PC-9 (cell line): Measurements from ENCODE around the gene GNAS. TPM values are rescaled to one million over a fixed set of nuclear protein-coding genes. Genes with fewer than 3 reads are reported as not detected.

ENCODE experiments used
- BruUV-seq: library from RNA; stranded (reverse); fragments of 400-500 nt; replicated peaks from 2 replicates; lab custom pipeline; 2021; lab: Mats Ljungman, UMichigan
- CTCF ChIA-PET: fragments of 300-600 bp; sonication (Branson Sonifier 250); formaldehyde crosslinking; loops from one replicate; lab custom pipeline; 2022; ENCODE audit warnings: antibody characterized with exemption; lab: Charles Lee
- POLR2A ChIA-PET: fragments of 300-600 bp; sonication (Branson Sonifier 250); formaldehyde crosslinking; loops from one replicate; lab custom pipeline; 2022; ENCODE audit warnings: antibody characterized with exemption; ENCODE audit not compliant: unreplicated experiment; lab: Charles Lee
- DNase-seq, 2 experiments: peaks; one replicate each; pipeline versions ENCODE4 v3.0.0 to v3.0.0-alpha.2; 2015 to 2022; ENCODE audit warnings: mixed read lengths in 1 of 2
- H2AFZ ChIP-seq: fragments of 200-600 bp; sonication (generic); 2 replicates; pipeline ENCODE4 v1.8.1; 2017; ENCODE audit warnings: antibody characterized with exemption
- H3F3A ChIP-seq: fragments of 200-600 bp; sonication (generic); 2 replicates; pipeline ENCODE4 v1.8.1; 2017; ENCODE audit warnings: antibody characterized with exemption, mild to moderate bottlenecking, low read depth; ENCODE audit not compliant: insufficient read depth
- H3K27ac ChIP-seq: fragments of 200-600 bp; sonication (generic); 2 replicates; pipeline ENCODE4 v1.6.1; 2016; ENCODE audit warnings: mixed run types
- H3K27me3 ChIP-seq: fragments of 200-600 bp; sonication (generic); 2 replicates; pipeline ENCODE4 v1.6.1; 2016; ENCODE audit warnings: low read depth, mixed run types; ENCODE audit not compliant: insufficient read depth
- H3K36me3 ChIP-seq: fragments of 200-600 bp; sonication (generic); 2 replicates; pipeline ENCODE4 v1.6.1; 2016; ENCODE audit warnings: low read depth, mixed run types
- H3K4me1 ChIP-seq: fragments of 200-600 bp; sonication (generic); replicated peaks from 2 replicates; pipeline ENCODE4 v1.6.1; 2016; ENCODE audit warnings: mixed run types; ENCODE audit not compliant: insufficient read depth
- H3K4me2 ChIP-seq: fragments of 200-600 bp; sonication (generic); 2 replicates; pipeline ENCODE4 v1.6.1; 2017; ENCODE audit warnings: mixed run types
- H3K4me3 ChIP-seq: fragments of 200-600 bp; sonication (generic); 2 replicates; pipeline ENCODE4 v1.6.1; 2016; ENCODE audit warnings: mixed run types
- H3K79me2 ChIP-seq: fragments of 200-600 bp; sonication (generic); 2 replicates; pipeline ENCODE4 v1.6.1; 2017; ENCODE audit warnings: low read depth, mixed run types
- H3K9me2 ChIP-seq: fragments of 200-600 bp; sonication (generic); 2 replicates; pipeline ENCODE4 v1.8.1; 2017; ENCODE audit warnings: mild to moderate bottlenecking; ENCODE audit not compliant: insufficient read depth
- H3K9me3 ChIP-seq: fragments of 200-600 bp; sonication (generic); 2 replicates; pipeline ENCODE4 v1.8.1; 2016; ENCODE audit warnings: low read depth; ENCODE audit not compliant: insufficient read depth
- H4K20me1 ChIP-seq: fragments of 200-600 bp; sonication (generic); 2 replicates; pipeline ENCODE4 v1.8.1; 2017; ENCODE audit not compliant: insufficient read depth
- CTCF ChIP-seq: fragments of 200-600 bp; sonication (generic); conservative IDR thresholded peaks from 2 replicates; pipeline ENCODE4 v1.6.1; 2017; ENCODE audit warnings: mixed run types, antibody characterized with exemption, mild to moderate bottlenecking, moderate library complexity
- EZH2 ChIP-seq: fragments of 200-600 bp; sonication (generic); IDR thresholded peaks from 2 replicates; pipeline ENCODE4 v1.8.0; 2017; ENCODE audit warnings: antibody characterized with exemption, low read depth
- intact Hi-C: fragments of 100-400 bp; cut with micrococcal nuclease; formaldehyde crosslinking; loops from one replicate; pipeline ENCODE4 v1.10.0; 2022; ENCODE audit not compliant: unreplicated experiment
- total RNA-seq: library from RNA; stranded (reverse); gene quantifications from 2 replicates; pipeline ENCODE4 v1.2.3, GENCODE V29; 2021

Gene GNAS
- total RNA-seq, 1 experiment from 2014 or later: 929 TPM

GRCh38 chr20:58882704-58883089 lies 30.2 kb downstream of the GNAS start:
- TF ChIP-seq CTCF (no peak), EZH2 (no peak)
- Histone ChIP-seq H3K27ac (no peak overlapping the region), H3K36me3 (no peaks in the 10 kb centered on the region), H4K20me1 (no peaks in the 10 kb centered on the region), H3F3A (no peaks in the 10 kb centered on the region), H3K4me3 (no peak overlapping the region), H3K27me3 (no peaks in the 10 kb centered on the region), H3K79me2 (peaks cover 5% of the 10 kb centered on the region), H3K9me2 (no peaks in the 10 kb centered on the region), H3K9me3 (no peaks in the 10 kb centered on the region), H3K4me1 (peaks cover 10% of the 10 kb centered on the region), H3K4me2 (no peak overlapping the region), H2AFZ (no peak overlapping the region)
- POLR2A ChIA-PET: no interaction called here
- intact Hi-C loops: no loop called here
- no TSS peak for BruUV-seq
- CTCF ChIA-PET: interaction anchor here (0.7 kb wide), 1 partner anchor 474 kb away, joined by 3 read pairs; no protein-coding TSS in a partner anchor
- DNase-seq: no peak

DNA sequence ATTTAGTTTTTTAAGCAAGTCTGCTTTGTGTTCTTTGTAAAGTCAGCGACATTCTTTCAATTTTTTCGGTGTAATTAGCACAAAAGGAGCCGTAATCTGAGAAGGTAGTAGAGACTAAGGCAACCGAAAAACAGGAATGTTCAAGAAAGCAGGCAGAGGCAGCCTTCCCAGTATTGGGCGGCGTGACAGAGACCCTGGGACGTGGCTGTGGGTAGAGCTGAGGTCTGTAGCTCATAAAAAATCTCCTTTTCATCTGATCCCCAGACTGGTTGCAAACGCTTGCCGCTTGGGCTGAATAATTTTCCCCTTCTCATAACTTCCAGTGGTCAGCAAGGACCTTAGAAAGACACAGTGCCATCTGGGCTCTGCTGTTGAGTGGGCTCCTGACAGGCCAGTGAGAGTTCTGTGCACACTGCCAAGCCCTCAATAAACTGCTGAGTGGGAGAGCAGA lies 30.8 kb downstream of the GNAS start:
- no peaks in the 10 kb centered on the region for H3K9me2 ChIP-seq
- H3K27me3 ChIP-seq: no peaks in the 10 kb centered on the region
- H3K4me2 ChIP-seq: no peak overlapping the region
- no peak overlapping the region for H3K4me3 ChIP-seq
- no peaks in the 10 kb centered on the region for H3F3A ChIP-seq
- POLR2A ChIA-PET: no interaction called here
- H4K20me1 ChIP-seq: no peaks in the 10 kb centered on the region
- BruUV-seq: no TSS peak
- CTCF ChIA-PET: no interaction called here
- H2AFZ ChIP-seq: no peak overlapping the region
- H3K9me3 ChIP-seq: no peaks in the 10 kb centered on the region
- intact Hi-C loops: no loop called here
- TF ChIP-seq EZH2 (no peak), CTCF (no peak)
- no peak for DNase-seq
- peaks cover 11% of the 10 kb centered on the region for H3K79me2 ChIP-seq
- H3K27ac ChIP-seq: no peak overlapping the region
- H3K36me3 ChIP-seq: no peaks in the 10 kb centered on the region
- H3K4me1 ChIP-seq: peaks cover 11% of the 10 kb centered on the region

DNA sequence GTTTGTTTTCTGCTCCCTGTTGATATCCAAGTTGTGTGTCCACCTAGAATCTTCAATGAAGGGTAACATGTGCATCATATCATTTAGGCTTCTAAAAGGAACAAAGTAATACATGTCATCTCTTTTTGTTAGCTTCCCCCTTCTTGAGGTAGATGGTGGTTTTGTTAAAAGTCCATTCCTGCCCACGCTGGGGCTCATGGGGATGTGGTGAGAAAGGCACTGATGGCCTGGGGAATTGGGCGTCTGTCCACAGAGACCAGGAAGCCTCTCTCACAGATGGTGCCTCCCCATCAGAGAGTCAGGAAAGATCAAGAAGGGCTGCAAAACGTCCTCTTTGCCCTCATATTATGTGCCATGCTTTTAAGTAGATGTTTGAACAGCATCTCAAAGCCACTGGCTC lies 32.5 kb downstream of the GNAS start:
- H3K27ac ChIP-seq: no peak overlapping the region
- H3K36me3 ChIP-seq: no peaks in the 10 kb centered on the region
- intact Hi-C loops: no loop called here
- H3K4me3 ChIP-seq: no peak overlapping the region
- no peaks in the 10 kb centered on the region for H3K9me2 ChIP-seq
- BruUV-seq: no TSS peak
- no peak overlapping the region for H2AFZ ChIP-seq
- H3F3A ChIP-seq: no peaks in the 10 kb centered on the region
- H4K20me1 ChIP-seq: no peaks in the 10 kb centered on the region
- no peak for DNase-seq
- H3K9me3 ChIP-seq: no peaks in the 10 kb centered on the region
- TF ChIP-seq EZH2 (no peak), CTCF (no peak)
- CTCF ChIA-PET: no interaction called here
- POLR2A ChIA-PET: no interaction called here
- H3K79me2 ChIP-seq: peaks cover 14% of the 10 kb centered on the region
- H3K4me1 ChIP-seq: peaks cover 11% of the 10 kb centered on the region
- H3K27me3 ChIP-seq: no peaks in the 10 kb centered on the region
- H3K4me2 ChIP-seq: no peak overlapping the region
